GM18870 (cell line): ENCODE measurements around the gene IFRD1.

ENCODE experiments used
- ATAC-seq: cut with Tn5 transposase; IDR thresholded peaks from one replicate; pipeline ENCODE4 v1.9.1; 2021; ENCODE audit warnings: moderate library complexity; ENCODE audit not compliant: unreplicated experiment

Gene IFRD1, protein sequence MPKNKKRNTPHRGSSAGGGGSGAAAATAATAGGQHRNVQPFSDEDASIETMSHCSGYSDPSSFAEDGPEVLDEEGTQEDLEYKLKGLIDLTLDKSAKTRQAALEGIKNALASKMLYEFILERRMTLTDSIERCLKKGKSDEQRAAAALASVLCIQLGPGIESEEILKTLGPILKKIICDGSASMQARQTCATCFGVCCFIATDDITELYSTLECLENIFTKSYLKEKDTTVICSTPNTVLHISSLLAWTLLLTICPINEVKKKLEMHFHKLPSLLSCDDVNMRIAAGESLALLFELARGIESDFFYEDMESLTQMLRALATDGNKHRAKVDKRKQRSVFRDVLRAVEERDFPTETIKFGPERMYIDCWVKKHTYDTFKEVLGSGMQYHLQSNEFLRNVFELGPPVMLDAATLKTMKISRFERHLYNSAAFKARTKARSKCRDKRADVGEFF

DNA sequence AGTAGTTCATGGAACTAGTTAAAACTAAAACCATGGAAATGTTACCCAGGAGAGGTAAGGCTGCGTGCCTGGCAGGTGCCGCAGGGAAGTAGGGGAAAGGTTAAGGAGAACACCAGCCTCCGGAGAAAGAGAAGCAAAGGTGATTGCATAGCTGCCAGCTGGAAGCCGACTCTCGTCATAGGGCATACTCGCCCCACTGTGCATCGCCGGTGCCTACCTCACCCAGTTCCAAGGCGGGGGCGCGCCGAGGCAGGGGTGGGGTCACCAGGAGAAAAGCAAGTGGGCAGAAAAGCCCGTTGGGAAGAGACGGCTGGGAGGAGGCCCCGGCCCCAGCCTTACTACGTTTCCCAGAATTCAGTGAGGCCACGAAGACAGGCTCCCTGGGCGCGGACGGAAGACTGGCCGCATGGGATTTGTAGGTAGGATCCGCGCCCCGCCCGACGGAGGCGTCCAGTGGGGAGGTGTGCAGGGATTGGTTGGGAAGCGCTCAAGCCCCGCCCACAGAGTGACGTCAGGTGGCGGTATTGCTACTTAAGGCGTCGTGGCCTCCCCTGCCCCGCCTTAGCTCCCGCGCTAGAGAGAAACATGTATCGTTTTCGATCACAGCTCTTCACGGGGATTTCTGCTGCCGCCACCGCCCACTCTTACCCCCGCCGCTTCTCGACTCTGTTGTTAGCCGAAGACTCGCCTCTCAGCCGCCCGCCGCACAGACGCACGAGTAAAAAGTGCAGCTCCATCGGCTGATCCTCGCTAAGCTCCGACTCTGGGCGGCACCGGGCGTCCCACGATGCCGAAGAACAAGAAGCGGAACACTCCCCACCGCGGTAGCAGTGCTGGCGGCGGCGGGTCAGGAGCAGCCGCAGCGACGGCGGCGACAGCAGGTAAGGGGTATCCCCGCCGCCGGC is at the start of gene IFRD1:
TSS of gene IFRD1 (plus strand) at position 559 of the 905 bp plus-strand sequence. CDS start at position 788, 229 bp downstream.
- ATAC-seq: peak; percentile 75

DNA sequence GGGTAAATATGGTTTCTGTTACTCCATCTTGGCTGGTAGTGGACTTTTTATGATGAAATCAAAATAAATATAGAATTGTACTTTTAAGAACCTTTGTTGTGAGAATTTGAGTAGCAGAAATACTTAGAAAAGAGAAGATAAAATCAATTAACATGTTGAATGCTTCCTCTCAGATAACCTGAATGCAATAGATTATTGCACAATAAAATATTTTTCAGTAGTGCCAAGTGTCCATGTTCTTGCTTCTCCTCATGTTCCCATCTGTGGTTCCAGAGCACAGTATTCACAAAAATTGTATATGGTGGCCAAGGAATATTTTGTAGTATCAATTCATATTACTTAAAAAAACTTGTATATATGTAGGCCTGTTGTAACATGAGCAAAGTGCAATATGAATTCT is 45.9 kb upstream of the IFRD1 start:
- ATAC-seq: no peak

DNA sequence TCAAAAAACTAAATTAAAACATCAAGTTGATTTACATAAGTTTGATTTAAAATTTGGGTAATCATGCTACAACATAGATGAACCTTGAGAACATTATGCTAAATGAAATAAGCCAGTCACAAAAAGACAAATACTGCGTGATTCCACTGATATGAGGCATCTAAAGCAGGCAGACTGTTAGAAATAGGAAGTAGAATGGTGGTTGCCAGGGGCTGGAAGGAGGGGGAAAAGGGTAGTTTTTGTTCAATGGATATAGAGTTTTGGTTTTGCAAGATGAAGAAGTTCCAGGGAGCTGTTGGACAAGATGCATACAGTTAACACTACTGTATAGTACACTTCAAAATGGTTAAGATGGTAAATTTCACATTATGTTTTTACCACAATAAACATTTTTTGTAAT is 45.0 kb upstream of the IFRD1 start:
- no peak for ATAC-seq

DNA sequence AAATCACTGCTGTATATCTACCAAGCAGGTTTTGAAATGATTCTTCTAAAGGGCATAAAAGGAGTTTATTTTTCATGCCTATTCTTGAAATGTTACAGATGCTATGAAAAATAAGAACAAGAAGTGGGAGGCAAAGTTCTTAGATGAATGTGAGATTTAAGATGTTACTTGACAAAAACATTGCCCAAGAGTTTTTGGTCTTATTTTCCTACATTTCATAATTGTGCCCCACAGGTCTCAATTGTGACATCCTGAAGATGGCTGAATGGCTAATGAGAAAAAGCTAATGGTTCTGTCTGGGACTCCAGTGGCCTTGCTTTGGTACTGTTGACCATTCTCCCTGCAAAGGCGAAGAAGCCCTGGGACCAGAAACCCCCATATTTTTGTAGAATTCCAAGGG is 43.0 kb upstream of the IFRD1 start:
- no peak for ATAC-seq

DNA sequence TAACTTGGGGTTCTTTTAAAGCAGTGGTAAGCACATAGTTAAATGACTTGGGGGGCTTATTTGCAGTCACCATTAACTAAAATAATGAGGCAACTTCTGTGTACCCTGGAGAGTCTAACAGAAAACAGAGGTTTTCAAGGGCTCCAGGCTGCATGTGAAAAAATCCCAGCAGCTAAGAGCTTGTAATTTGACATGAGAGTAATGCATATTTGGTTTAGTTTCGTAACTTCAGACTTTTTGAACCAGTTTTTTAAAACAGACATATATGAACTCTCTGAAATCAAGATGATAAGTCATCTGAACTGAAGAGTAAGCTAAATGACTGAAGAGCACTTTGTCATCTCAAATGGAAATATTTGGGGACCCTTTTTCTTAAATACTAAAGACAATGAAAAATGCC is 40.2 kb upstream of the IFRD1 start:
- no peak for ATAC-seq

DNA sequence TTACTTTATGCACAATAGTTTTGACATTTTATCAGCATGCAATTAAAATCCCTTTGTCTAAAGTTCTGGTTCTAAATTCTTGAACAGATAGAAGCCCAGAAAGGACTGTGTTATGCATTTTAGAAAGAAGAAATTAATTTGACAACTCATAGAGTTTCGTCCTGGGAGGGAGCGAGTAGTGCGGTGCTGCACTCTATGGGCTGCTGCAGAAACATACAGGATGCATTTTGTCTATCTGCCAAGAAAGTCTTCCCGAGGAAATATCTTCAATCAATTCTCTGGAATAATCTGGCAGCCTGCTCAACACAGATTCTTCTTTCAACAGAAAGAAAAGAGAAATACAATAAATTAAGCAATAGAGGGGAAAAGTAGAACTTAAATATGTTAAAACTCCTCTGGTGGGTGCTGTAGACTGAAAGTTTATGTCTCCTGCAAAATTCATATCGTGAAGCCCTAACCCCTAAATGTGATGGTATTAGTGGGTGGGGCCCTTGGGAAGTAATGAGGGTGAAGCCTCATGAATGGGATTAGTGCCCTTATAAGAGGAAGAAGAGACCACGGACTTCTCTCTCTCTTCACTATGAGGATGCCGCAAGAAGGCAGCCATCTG is 39.0 kb upstream of the IFRD1 start:
- no peak for ATAC-seq

DNA sequence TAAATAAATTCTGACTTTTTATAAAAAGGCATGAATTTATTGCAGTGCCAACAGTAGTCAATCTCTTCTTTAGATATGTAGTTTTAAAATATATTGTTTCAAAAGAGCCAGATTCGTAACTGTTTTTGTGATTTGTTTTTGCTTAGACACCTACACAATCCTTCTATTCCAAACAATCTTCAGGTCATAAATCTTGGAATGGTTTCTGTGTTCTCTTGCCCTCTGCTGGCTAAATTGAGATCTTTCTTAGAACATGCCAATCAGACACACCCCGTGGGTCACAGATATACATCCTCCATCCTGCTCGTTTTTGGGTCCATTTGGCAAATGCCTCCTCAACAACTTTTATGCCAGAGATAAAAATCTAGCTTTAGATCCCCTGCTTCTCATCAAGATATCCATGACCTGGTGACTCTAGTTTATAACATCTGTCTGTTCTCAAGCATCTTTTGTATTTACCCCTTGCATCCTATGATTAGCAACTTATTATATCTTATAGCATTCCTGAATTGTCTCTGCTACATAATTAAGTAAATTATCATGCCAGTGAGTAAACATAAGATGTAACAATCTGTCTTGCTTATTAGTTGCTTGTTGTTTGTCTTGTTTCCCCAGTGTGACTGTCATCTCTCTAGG is 35.3 kb upstream of the IFRD1 start:
- no peak for ATAC-seq

DNA sequence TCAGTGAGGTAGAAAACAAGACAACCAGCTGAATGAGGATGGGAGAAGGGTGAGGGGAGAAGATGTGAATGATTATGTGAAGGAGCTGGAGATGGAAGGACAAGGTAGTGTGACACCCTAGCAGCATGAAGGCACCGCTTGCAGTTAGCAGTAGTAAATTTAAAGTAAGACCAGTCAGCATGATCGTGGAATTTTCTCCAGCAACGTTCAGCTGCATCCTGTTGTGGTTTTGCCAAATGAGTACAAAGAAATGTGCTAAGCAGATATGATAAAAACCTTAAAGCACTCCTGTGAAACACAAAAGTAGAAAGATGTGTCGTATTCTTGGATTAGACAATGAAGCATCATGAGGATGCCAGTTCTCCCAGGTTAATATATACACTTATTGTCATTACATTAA is 34.1 kb upstream of the IFRD1 start:
- no peak for ATAC-seq

DNA sequence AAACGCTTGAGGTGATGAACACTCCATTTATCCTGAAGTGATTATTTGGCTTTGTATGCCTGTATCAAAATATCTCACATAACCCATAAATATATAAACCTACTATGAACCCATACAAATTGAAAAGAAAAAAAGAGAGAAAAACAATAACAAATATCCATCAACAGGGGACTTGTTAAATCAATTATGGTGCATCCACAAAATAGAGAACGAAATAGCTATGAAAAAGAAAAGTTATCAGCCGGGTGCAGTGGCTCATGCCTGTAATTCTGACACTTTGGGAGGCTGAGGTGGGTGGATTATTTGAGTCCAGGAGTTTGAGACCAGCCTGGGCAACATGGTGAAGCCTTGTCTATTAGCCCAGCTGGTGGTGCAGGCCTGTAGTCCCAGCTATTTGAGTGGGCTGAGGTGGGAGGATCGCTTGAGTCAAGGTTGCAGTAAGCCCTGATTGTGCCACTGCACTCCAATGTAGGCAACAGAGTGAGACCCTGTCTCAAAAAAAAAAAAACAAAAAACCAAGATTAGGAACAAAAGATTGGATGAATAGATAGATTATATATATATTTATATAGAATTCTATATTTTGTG is 30.6 kb upstream of the IFRD1 start:
- no peak for ATAC-seq

DNA sequence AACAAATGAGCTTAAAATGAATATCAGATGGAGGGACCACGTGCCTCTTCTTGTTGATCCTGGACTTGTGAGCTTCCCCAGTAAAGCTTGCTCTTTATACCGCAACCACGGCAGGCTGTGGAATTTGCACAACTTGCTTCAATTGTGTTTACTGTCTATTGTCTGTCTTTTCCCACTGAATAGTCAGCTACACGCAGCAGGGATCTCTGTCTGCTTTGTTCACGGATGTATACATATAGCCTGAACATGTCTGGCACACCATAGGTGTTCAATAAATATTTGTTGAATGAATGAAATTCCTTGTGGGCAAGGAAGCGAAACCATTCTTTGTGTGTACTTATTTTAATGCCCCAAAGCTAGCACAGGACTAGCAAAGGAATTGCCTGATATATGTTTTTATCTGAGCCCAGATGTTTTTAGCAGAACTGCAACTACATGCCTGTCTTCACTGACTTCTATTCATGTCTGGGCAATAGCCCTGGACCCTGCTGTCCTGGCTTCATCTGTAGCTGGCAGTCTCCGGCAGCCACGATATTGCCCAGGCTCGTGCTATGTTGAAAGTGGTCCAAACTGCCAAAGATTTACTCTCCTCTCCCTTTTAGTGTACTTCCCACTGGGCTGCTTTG is 29.9 kb upstream of the IFRD1 start:
- no peak for ATAC-seq

DNA sequence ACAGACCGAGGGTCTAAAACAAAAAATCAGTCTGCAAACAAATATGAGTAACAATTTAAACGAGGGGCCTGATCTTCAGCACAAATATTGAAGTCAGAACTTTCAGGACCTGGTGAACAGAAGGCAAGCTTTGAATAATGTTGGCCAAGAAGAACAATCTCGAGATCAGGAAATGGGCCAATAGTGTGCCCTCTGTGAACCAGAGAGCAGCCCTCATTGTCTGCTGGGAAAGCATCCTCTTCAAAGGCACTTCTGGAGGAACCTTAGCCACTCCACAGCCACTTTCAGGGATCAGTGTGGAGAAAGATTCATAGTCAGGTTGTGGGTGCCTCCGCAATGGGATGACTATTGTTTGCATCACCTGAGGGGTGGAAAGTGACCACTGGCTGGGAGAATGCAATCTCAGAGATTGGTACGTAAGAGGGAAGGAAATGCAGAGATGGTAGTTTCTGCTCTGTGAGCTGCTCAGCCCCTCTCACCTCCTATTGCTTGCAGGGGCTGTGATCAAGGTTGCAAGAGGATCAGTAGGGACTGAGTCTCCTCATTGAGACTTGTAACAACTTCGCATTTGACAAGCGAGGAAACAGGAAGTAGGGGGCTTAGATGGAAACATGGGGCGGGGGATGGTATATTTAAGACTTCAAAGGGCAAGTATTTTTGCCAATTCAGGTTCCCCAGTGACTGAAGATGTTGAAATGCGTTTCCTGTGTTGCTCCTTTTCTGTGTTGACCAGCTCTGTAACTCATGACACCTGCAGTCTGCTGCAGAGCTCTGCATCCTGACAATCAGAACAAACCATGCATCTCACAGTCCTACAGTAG is 28.4 kb upstream of the IFRD1 start:
- no peak for ATAC-seq

DNA sequence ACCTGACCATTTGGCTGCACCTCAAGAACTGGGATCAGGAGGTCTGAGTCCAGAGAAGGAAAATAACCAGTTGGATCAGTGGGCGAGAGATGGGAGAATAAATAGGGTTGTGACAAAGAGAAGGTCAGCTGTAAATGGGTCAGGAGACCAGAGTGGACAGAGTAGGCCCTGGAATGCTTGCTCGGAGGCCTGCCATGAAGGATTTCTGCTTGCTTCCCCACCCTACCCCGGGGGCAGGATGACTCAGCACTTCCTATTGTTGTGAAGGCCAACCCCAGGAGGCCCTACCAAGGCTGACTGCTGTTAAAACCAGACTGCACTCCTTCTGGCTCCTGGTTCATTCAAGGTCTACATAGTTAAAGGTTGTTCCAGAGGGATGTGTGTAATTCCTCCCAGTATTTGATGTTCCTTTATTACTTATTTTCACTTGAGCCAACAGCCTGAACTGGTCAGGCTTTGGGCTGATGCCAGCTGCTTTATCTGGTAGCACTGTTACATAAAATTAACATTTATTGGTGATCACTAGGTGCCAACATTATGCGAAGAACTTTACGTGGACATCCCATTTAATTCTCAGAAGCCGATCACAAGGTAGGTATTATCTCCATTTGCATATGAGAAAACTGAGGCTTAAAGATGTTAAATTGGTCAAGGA is 27.3 kb upstream of the IFRD1 start:
- ATAC-seq: no peak

DNA sequence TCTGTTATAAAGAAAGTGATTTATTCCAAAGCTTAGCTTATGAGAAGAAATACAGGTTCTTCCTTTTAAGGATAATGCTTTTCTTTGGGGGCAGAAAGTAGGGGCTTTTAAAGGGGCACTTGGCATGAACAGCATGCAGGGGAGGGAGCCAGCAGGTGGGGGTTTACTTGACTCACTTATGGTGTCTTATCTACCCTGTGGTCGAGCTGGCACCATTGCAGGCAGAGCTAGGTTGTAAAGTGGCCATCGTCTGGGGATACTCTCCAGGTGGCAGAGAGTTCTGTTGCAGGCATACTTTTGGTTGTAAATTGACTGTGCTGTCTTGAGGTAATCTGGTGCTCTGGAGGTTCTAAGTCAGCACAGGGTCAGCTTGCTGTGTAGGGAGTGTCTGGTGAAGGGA is 26.3 kb upstream of the IFRD1 start:
- ATAC-seq: no peak

DNA sequence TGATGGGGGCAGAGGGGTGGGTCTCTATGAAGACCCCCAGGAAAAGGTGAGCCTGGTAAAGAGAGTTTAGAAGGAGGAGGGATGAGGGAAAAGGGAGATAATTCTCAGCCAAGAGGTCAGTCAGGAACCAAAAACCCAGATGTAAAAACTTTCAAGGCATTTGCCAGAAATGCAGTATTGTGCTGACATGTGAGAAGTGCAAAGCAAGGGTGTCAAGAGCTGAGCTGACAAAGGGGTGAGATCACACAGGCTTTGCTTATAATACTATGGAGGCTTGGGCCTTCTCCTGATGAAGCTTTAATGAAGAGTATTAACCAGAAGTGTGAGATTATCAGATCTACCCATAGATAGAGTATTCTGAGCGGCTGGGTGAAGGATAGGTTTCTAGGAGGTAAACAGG is 22.3 kb upstream of the IFRD1 start:
- no peak for ATAC-seq

DNA sequence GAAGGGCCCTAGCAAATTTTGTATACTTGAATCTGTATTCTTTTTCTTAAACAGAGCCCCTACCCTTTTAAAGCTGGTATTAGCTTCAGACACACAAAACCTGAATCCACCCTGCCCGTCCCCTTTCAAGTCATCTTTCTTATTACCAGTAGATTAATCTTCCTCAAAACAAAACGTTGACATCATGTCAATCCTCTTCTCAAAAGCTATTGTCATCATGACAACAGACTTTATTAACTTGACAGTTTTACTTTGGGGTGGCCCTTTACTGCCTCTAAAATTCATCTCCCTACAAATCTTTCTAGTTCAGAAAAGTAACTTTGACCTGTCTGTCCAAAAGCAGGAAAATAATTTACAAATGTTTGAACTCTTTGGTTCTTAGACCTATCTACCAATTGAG is 21.5 kb upstream of the IFRD1 start:
- no peak for ATAC-seq

DNA sequence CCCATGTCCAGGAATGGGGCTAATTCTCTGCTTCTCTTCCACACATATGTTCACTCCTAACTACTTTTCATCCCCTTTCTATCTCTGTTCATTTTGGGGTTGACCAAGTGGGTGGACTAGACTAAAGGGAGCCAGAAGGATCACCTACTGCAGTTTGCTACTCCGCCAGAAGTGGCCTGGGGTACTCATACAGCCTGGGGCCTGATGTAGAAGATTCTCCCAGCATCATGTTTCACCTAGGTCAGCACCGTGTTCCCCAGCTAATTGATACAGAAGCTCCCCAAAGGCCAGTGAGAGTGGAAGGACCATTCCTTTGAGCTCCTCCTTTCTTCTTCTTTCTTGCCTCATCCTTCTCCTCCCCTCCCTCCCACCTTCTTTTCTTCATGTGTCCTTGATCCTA is 19.6 kb upstream of the IFRD1 start:
- ATAC-seq: no peak

DNA sequence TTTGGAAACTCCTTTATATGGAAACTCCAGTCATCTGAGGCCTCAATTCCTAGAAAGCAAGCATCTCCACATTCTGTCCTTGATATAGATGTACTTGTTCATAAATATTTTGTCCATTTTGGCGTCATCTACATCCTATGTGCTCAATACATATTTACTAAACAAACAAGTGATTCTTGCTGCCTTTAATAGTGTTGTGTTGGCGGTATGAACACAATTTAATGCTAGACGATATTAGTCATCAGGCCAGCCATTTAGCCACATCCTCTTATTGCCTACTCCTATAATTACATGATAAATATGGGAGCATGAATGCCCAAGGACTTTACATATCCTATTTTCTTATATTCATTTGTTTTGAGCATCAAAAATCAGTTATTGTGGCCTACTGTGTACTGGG is 18.5 kb upstream of the IFRD1 start:
- no peak for ATAC-seq

DNA sequence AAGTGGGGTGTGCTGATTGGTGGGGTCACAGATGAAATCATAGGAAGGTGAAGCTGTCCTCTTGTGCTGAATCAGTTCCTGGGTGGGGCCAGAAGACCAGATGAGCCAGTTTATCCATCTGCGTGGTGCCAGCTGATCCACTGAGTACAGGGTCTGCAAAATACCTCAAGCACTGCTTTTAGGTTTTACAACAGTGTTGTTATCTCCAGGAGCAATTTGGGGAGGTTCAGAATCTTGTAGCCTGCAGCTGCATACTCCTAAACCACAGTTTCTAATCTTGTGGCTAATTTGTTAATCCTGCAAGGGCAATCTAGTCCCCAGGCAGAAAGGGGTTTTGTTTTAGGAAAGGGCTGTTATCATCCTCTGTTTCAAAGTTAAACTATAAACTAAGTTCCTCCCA is 17.0 kb upstream of the IFRD1 start:
- ATAC-seq: no peak

DNA sequence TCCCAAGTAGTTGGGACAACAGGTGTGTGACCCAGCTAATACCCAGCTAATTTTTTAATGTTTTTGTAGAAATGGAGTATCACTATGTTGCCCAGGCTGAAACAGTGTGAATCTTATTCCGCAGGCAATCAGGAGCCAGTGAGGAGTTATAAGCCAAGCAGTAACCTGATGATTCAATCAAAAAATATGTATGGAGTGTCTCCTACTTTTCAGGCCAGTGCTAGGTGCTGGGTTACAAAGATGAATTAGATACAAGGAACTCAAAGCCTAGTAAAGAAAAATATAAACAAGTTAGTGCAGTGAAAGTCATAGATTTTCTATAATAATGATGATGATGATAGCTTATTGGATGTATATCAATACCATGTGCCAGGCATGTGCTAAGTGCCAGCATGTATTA is 13.2 kb upstream of the IFRD1 start:
- no peak for ATAC-seq
